ENCODE results near the gene ACSL3. TPM values are rescaled to one million over a fixed set of nuclear protein-coding genes. Genes with fewer than 3 reads are reported as not detected.

The ACSL3 gene
- total RNA-seq, 1 experiment from 2014 or later = 100 TPM

- TF ChIP-seq, protein P1, sequence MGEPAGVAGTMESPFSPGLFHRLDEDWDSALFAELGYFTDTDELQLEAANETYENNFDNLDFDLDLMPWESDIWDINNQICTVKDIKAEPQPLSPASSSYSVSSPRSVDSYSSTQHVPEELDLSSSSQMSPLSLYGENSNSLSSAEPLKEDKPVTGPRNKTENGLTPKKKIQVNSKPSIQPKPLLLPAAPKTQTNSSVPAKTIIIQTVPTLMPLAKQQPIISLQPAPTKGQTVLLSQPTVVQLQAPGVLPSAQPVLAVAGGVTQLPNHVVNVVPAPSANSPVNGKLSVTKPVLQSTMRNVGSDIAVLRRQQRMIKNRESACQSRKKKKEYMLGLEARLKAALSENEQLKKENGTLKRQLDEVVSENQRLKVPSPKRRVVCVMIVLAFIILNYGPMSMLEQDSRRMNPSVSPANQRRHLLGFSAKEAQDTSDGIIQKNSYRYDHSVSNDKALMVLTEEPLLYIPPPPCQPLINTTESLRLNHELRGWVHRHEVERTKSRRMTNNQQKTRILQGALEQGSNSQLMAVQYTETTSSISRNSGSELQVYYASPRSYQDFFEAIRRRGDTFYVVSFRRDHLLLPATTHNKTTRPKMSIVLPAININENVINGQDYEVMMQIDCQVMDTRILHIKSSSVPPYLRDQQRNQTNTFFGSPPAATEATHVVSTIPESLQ (CRISPR knock-in tag; IDR thresholded peaks at IDR 0.05) = no peak
- TF ChIP-seq ESRRA (CRISPR knock-in tag; IDR thresholded peaks at IDR 0.05; ENCODE audit: borderline replicate concordance) = no peak
- TF ChIP-seq, protein P2, sequence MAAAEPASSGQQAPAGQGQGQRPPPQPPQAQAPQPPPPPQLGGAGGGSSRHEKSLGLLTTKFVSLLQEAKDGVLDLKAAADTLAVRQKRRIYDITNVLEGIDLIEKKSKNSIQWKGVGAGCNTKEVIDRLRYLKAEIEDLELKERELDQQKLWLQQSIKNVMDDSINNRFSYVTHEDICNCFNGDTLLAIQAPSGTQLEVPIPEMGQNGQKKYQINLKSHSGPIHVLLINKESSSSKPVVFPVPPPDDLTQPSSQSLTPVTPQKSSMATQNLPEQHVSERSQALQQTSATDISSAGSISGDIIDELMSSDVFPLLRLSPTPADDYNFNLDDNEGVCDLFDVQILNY (CRISPR knock-in tag; IDR thresholded peaks at IDR 0.05) = no peak
- TF ChIP-seq RORB (CRISPR knock-in tag; IDR thresholded peaks at IDR 0.05) = no peak
- no peak for TF ChIP-seq MAX (CRISPR knock-in tag; IDR thresholded peaks at IDR 0.05)
- TF ChIP-seq SP1 (CRISPR knock-in tag; conservative IDR thresholded peaks at IDR 0.05) = no peak
These were observed 94.2 kb downstream of the ACSL3 start (continued) for GRCh38 chr2:222955008-222955407.

DNA sequence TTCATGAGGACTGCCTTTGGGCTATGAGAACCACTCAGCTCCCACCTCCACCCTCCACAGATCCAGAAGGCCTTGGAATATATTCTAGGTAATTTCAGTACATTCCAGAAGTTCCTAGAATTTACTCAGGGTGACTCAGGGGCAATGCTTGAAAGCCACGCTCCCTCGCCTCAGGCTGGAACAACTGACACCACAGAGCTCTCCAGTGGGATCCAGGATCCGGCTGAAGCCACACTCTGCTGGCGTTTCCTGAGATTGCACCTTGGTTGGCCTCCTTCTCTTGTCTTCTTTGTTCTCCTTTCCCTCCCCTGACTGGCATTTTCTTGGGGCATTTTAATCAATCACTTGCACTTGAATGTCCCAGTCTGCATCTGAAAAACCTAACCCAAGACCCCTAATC lies 98.5 kb downstream of the ACSL3 start:
- Mint-ChIP-seq H3K27me3 (ENCODE audit: low read depth) (no peaks in the 10 kb centered on the region; the same call in 1 of the 2 replicates), H3K9me3 (peaks cover 36% of the 10 kb centered on the region), H3K4me3 (no peak overlapping the region), H3K27ac (no peak overlapping the region), H3K36me3 (peaks cover 7% of the 10 kb centered on the region), H3K4me1 (peaks cover 16% of the 10 kb centered on the region)
- ChIA-PET POLR2A (no interaction called here), CTCF (interaction anchor here (0.6 to 2.8 kb wide), 11 partner anchors 12 to 398 kb away, joined by 3 to 15 read pairs (median 5); partner anchors contain the start of gene MOGAT1)
- DNase-seq (ENCODE audit: low spot score) = peak; percentile 46
- ATAC-seq = peak; percentile 98
- TF ChIP-seq CTCF (IDR thresholded peaks at IDR 0.05) = no peak
- TF ChIP-seq ZNF423 (CRISPR knock-in tag; IDR thresholded peaks at IDR 0.05) = no peak
- TF ChIP-seq STAT6 (CRISPR knock-in tag; conservative IDR thresholded peaks at IDR 0.05; ENCODE audit: low read depth) = no peak
- no peak for TF ChIP-seq AR (CRISPR knock-in tag; IDR thresholded peaks at IDR 0.05)
- TF ChIP-seq, protein P3, sequence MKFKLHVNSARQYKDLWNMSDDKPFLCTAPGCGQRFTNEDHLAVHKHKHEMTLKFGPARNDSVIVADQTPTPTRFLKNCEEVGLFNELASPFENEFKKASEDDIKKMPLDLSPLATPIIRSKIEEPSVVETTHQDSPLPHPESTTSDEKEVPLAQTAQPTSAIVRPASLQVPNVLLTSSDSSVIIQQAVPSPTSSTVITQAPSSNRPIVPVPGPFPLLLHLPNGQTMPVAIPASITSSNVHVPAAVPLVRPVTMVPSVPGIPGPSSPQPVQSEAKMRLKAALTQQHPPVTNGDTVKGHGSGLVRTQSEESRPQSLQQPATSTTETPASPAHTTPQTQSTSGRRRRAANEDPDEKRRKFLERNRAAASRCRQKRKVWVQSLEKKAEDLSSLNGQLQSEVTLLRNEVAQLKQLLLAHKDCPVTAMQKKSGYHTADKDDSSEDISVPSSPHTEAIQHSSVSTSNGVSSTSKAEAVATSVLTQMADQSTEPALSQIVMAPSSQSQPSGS (CRISPR knock-in tag; IDR thresholded peaks at IDR 0.05; ENCODE audit: borderline replicate concordance, low read depth) = no peak
- TF ChIP-seq, protein P4, sequence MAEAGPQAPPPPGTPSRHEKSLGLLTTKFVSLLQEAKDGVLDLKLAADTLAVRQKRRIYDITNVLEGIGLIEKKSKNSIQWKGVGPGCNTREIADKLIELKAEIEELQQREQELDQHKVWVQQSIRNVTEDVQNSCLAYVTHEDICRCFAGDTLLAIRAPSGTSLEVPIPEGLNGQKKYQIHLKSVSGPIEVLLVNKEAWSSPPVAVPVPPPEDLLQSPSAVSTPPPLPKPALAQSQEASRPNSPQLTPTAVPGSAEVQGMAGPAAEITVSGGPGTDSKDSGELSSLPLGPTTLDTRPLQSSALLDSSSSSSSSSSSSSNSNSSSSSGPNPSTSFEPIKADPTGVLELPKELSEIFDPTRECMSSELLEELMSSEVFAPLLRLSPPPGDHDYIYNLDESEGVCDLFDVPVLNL (CRISPR knock-in tag; IDR thresholded peaks at IDR 0.05; ENCODE audit: borderline replicate concordance, low read depth) = no peak
- TF ChIP-seq, protein P5, sequence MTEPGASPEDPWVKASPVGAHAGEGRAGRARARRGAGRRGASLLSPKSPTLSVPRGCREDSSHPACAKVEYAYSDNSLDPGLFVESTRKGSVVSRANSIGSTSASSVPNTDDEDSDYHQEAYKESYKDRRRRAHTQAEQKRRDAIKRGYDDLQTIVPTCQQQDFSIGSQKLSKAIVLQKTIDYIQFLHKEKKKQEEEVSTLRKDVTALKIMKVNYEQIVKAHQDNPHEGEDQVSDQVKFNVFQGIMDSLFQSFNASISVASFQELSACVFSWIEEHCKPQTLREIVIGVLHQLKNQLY (CRISPR knock-in tag; IDR thresholded peaks at IDR 0.05) = no peak

Data from WTC11 (cell line).